ENCODE measurements around the gene MGRN1.
A peak's percentile ranks its signal among the peaks of the same experiment; 100 is the strongest.

Gene MGRN1

GRCh38 chr16:4689864-4690704 is 65.5 kb downstream of the MGRN1 start:
- no peak for DNase-seq

- no peak for DNase-seq
Measured at GRCh38 chr16:4690946-4691665, 66.5 kb downstream of the MGRN1 start.

GRCh38 chr16:4691666-4692412 is 67.2 kb downstream of the MGRN1 start:
- no peak for DNase-seq

GRCh38 chr16:4692460-4693295 is 68.1 kb downstream of the MGRN1 start:
- DNase-seq: peak; percentile 7

- DNase-seq: peak; percentile 95
Measured at GRCh38 chr16:4693296-4693955, 68.8 kb downstream of the MGRN1 start, which contains the start of gene NUDT16L1. TSS of gene NUDT16L1 (plus strand) at chr16:4693562. CDS start at chr16:4693727, 165 bp downstream.

- DNase-seq: peak; percentile 12
Measured at GRCh38 chr16:4693956-4694641, 69.5 kb downstream of the MGRN1 start.

- no peak for DNase-seq
Measured at GRCh38 chr16:4694642-4695451, 70.2 kb downstream of the MGRN1 start.

GRCh38 chr16:4695473-4696171 is 71.0 kb downstream of the MGRN1 start:
- DNase-seq: no peak

GRCh38 chr16:4696172-4696904 is 71.7 kb downstream of the MGRN1 start:
- peak; percentile 65 for DNase-seq

GRCh38 chr16:4696905-4697847 is 72.5 kb downstream of the MGRN1 start:
- DNase-seq: no peak

GRCh38 chr16:4697848-4698291 is 73.2 kb downstream of the MGRN1 start:
- DNase-seq: no peak

- no peak for DNase-seq
Measured at GRCh38 chr16:4698321-4699045, 73.9 kb downstream of the MGRN1 start.

- DNase-seq: no peak
Measured at GRCh38 chr16:4699046-4699556, 74.5 kb downstream of the MGRN1 start.

- DNase-seq: no peak
Measured at GRCh38 chr16:4700380-4700996, 75.9 kb downstream of the MGRN1 start.

- DNase-seq: no peak
Measured at GRCh38 chr16:4700997-4701743, 76.5 kb downstream of the MGRN1 start.

All from hematopoietic multipotent progenitor cell treated with erythropoietin and hydrocortisone succinate and interleukin-3 and kit ligand, for 8 days (in vitro differentiated cells).